ENCODE measurements around the gene PSMA7. TPM values are rescaled to one million over a fixed set of nuclear protein-coding genes. Genes with fewer than 3 reads are reported as not detected.

The PSMA7 gene
- total and polyA plus RNA-seq, 2 of the 8 experiments (the other 6 are each of a cell fraction or from before 2014, with no cell fraction given): 361 to 648 TPM

- Histone ChIP-seq H2AK5ac (ENCODE audit: low read depth, low read length) (no peak overlapping the region), H3K4ac (replicated peaks; ENCODE audit: insufficient read length, low read depth, low read length) (no peak overlapping the region), H3K23me2 (ENCODE audit: low read depth, low read length) (peaks cover 5% of the 10 kb centered on the region; the same call in 1 of the 2 replicates), H3K14ac (ENCODE audit: insufficient read length) (no peak overlapping the region), H3K27ac (ENCODE audit: low read depth, low read length) (peak overlapping the region; percentile 30; the same call in 1 of the 2 replicates), H3K18ac (ENCODE audit: extremely low read depth, low read length) (peak overlapping the region; percentile 60; the same call in 1 of the 2 replicates), H3K4me3 (ENCODE audit: extremely low read depth in 1 of 4, insufficient read depth in 2 of 4, low read depth in 3 of 4, low read length in 4 of 4) (peak overlapping the region; percentile 55 to 98 (median 66)), H3K4me1 (replicated peaks in 1 of 4; ENCODE audit: control insufficient read depth in 3 of 4, insufficient read depth in 4 of 4, low read length in 3 of 4) (peaks cover 4 to 19% (median 7%) of the 10 kb centered on the region in 4 experiments), H3K56ac (replicated peaks; ENCODE audit: insufficient read length, low read depth, low read length) (no peak overlapping the region), H3K27me3 (replicated peaks in 1 of 4; ENCODE audit: control insufficient read depth in 3 of 4, extremely low read depth in 1 of 4, insufficient read depth in 3 of 4, low read length in 3 of 4) (no peaks in the 10 kb centered on the region; a peak in 1 of 7 replicates), H3K79me1 (ENCODE audit: low read depth, low read length) (peaks cover 16% of the 10 kb centered on the region), H2BK120ac (replicated peaks; ENCODE audit: low read depth, low read length) (no peak overlapping the region), H3K23ac (ENCODE audit: insufficient read length) (no peak overlapping the region), H3K4me2 (ENCODE audit: insufficient read depth in 1 of 2, low read depth in 2 of 2, low read length in 2 of 2) (peak overlapping the region; percentile 65 to 70), H4K8ac (ENCODE audit: extremely low read depth, insufficient read depth, low read length) (peak overlapping the region; percentile 83), H3K79me2 (ENCODE audit: control insufficient read depth in 1 of 2, insufficient read depth in 2 of 2, low read length in 2 of 2) (peaks cover 13 to 28% of the 10 kb centered on the region in 2 experiments), H2BK15ac (ENCODE audit: low read length) (no peak overlapping the region), H4K5ac (ENCODE audit: insufficient read length, low read depth, low read length) (peak overlapping the region; percentile 88), H3K36me3 (ENCODE audit: control insufficient read depth in 2 of 4, insufficient read depth in 4 of 4, low read length in 3 of 4) (peaks cover 11 to 20% (median 16%) of the 10 kb centered on the region in 4 experiments), H2BK20ac (ENCODE audit: low read length) (no peak overlapping the region), H2AFZ (ENCODE audit: low read length) (no peak overlapping the region; the same call in 1 of the 2 replicates), H2BK12ac (ENCODE audit: low read depth, low read length) (no peak overlapping the region), H3K9me3 (ENCODE audit: insufficient read depth in 2 of 2, low read depth in 1 of 2, low read length in 1 of 2) (no peaks in the 10 kb centered on the region), H3K9ac (replicated peaks in 1 of 4; ENCODE audit: extremely low read depth in 1 of 4, low read depth in 3 of 4, low read length in 3 of 4) (peak overlapping the region in 2 of 4 experiments; percentile 38 to 41; a peak in 3 of 7 replicates), H2BK5ac (ENCODE audit: low read depth, low read length) (peak overlapping the region; percentile 66; the same call in 1 of the 2 replicates), H4K91ac (replicated peaks; ENCODE audit: insufficient read length, low read length) (peak overlapping the region; percentile 79), H4K20me1 (replicated peaks in 1 of 2; ENCODE audit: control insufficient read depth in 1 of 2, insufficient read depth in 2 of 2, low read length in 2 of 2) (peaks cover 20 to 22% of the 10 kb centered on the region in 2 experiments)
- CTCF ChIA-PET (ENCODE audit: partially characterized antibody): interaction anchor here (0.7 to 2.5 kb wide), 4 partner anchors 53 to 113 kb away, joined by 3 to 13 read pairs (median 6); no protein-coding TSS in a partner anchor
- WGBS, 2 experiments (ENCODE audit: extremely low coverage in 1 of 2, insufficient coverage in 1 of 2, insufficient read length in 1 of 2, insufficient replicate concordance in 2 of 2, low coverage in 1 of 2, low lambda C conversion rate in 2 of 2, missing lambda C conversion rate in 1 of 2): 25% methylated on average over 45 of the region's 45 CpGs; no CpG with 5 or more reads in 1 of the 2 experiments
- FAIRE-seq (no peak), DNase-seq (ENCODE audit: low read depth in 1 of 2, low spot score in 2 of 2) (no peak)
- peak; percentile 84 for TF ChIP-seq ASH2L (IDR thresholded peaks at IDR 0.05; ENCODE audit: low read length)
- no peak for TF ChIP-seq EZH2 (IDR thresholded peaks at IDR 0.05; ENCODE audit: low read depth, low read length, severe bottlenecking)
- peak; percentile 43; the same call in 1 of the 2 replicates for TF ChIP-seq TAF1 (IDR thresholded peaks at IDR 0.05; ENCODE audit: low read depth, low read length)
- TF ChIP-seq, protein P1, sequence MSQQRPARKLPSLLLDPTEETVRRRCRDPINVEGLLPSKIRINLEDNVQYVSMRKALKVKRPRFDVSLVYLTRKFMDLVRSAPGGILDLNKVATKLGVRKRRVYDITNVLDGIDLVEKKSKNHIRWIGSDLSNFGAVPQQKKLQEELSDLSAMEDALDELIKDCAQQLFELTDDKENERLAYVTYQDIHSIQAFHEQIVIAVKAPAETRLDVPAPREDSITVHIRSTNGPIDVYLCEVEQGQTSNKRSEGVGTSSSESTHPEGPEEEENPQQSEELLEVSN (IDR thresholded peaks at IDR 0.05): peak; percentile 27
- POLR2A ChIA-PET (ENCODE audit: partially characterized antibody): interaction anchor here (0.7 to 12.2 kb wide), 25 partner anchors 9 to 134 kb away, joined by 3 to 125 read pairs (median 4); partner anchors contain the start of genes PSMA7, SS18L1 and TAF4
These were observed 22.0 kb downstream of the PSMA7 start for GRCh38 chr20:62120990-62121775.
